SK-N-MC (cell line): ENCODE results near the gene ZC3H10.
"Not testable (repeated sequence)": the region's sequence is repeated elsewhere in the genome, so short reads cannot be mapped to it uniquely, and the experiment has no call there.

Experiments used
- DNase-seq: peaks from one replicate; pipeline ENCODE4 v3.0.0-alpha.2; 2011; ENCODE audit warnings: low read depth, low spot score
- H3K27ac ChIP-seq: fragments of 200-600 bp; sonication (generic); 2 replicates; pipeline ENCODE4 v1.5.1; 2016; ENCODE audit warnings: mixed run types
- H3K36me3 ChIP-seq: fragments of 200-600 bp; sonication (generic); 2 replicates; pipeline ENCODE4 v1.6.1; 2017; ENCODE audit warnings: antibody characterized with exemption, low read length, mixed read lengths; ENCODE audit not compliant: insufficient read depth
- H3K4me3 ChIP-seq: fragments of 200-600 bp; sonication (generic); 2 replicates; pipeline ENCODE4 v1.5.1; 2016
- H3K9ac ChIP-seq: fragments of 200-600 bp; sonication (generic); 2 replicates; pipeline ENCODE4 v1.8.0; 2017; ENCODE audit warnings: mixed run types, mixed read lengths; ENCODE audit not compliant: insufficient read length
- H3K9me3 ChIP-seq: fragments of 200-600 bp; sonication (generic); 2 replicates; pipeline ENCODE4 v1.6.1; 2017; ENCODE audit warnings: low read depth, mild to moderate bottlenecking, antibody characterized with exemption, low read length, moderate library complexity, mixed read lengths
- EZH2 ChIP-seq: fragments of 200-600 bp; sonication (generic); IDR thresholded peaks from one replicate; pipeline ENCODE4 v1.6.1; 2017; ENCODE audit warnings: antibody characterized with exemption
- FOXP2 ChIP-seq: optimal IDR thresholded peaks from 2 replicates; pipeline ENCODE3; 2011; ENCODE audit warnings: mild to moderate bottlenecking, moderate library complexity; ENCODE audit not compliant: insufficient read depth; ENCODE audit errors: extremely low read length, control extremely low read depth
- POLR2AphosphoS5 ChIP-seq: IDR thresholded peaks from 2 replicates; pipeline ENCODE4 v1.6.1; 2012; ENCODE audit warnings: mild to moderate bottlenecking, low read depth, low read length, borderline replicate concordance

The ZC3H10 gene

GRCh38 chr12:56110571-56110970 is 7.5 kb upstream of the ZC3H10 start:
- H3K9me3 ChIP-seq, result no peaks in the 10 kb centered on the region
- DNase-seq, result no peak
- TF ChIP-seq POLR2AphosphoS5, result no peak
- TF ChIP-seq FOXP2, result no peak
- TF ChIP-seq EZH2, result no peak
- H3K27ac ChIP-seq, result no peak overlapping the region
- peaks cover 84% of the 10 kb centered on the region for H3K36me3 ChIP-seq
- no peak overlapping the region for H3K9ac ChIP-seq
- H3K4me3 ChIP-seq, result no peak overlapping the region

GRCh38 chr12:56114084-56114483 is 4.0 kb upstream of the ZC3H10 start:
- Histone ChIP-seq H3K36me3 (peaks cover 61% of the 10 kb centered on the region), H3K9me3 (no peaks in the 10 kb centered on the region), H3K27ac (peak overlapping the region; percentile 69), H3K4me3 (no peak overlapping the region), H3K9ac (no peak overlapping the region)
- DNase-seq, result no peak
- no peak for TF ChIP-seq POLR2AphosphoS5
- TF ChIP-seq FOXP2, result no peak
- no peak for TF ChIP-seq EZH2

DNA sequence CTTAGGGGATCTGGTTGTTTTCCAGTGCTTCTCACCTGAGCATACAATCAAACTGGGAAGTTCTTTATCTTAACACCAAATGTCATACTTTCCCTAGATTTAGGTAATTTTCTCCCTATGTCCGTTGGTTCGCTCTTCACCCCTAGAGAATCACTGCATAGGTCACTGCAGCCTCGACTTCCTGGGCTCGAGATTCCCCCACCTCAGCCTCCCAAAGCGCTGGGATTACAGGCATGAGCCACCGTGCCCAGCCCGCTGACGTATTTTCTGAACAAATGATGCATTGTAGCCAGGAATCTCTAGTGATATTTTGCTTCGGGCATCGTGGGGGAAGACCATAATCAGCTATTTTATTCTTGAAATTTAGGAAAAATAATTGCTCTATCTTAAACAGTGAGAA is 2.7 kb upstream of the ZC3H10 start:
- no peak for DNase-seq
- peak overlapping the region; percentile 93 for H3K4me3 ChIP-seq
- H3K9me3 ChIP-seq, result no peaks in the 10 kb centered on the region
- H3K27ac ChIP-seq, result peak overlapping the region; percentile 98
- H3K9ac ChIP-seq, result no peak overlapping the region
- peaks cover 54% of the 10 kb centered on the region for H3K36me3 ChIP-seq
- no peak for TF ChIP-seq EZH2
- no peak for TF ChIP-seq FOXP2
- TF ChIP-seq POLR2AphosphoS5, result no peak

DNA sequence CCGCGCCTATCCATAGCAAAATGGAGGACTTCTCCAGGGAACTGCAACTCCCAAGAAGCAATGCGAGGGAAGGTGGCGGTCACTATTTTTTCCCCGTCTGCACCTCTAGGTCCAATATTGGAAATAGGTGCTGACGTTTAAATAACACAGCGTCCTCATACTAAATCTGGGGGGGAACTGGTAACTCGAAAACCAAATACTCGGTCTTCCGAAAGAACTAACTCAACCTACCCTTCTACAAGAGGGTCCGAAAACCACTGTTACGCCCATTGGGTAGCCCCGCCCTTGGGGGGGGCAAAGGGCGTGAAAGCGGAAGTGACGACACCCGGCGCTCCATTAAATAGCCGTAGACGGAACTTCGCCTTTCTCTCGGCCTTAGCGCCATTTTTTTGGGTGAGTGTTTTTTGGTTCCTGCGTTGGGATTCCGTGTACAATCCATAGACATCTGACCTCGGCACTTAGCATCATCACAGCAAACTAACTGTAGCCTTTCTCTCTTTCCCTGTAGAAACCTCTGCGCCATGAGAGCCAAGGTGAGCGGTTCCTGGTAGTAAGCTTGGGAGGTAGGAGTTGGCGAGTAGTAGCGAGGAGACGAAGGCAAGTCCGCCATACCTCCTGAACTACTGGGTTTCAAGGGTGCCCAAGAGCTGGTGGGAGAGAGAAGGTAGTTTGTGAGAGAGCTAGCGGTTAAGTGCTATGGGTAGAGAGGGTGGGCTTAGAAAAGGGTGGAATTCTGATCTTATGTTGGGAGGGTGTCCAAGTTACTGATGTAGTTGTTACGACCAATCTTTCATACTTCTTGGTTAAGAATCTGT is 1.6 kb upstream of the ZC3H10 start, which contains the start of gene RPL41:
TSS of gene RPL41 (plus strand) at position 367 of the 815 bp plus-strand sequence.
- no peaks in the 10 kb centered on the region for H3K9me3 ChIP-seq
- peak within 1 kb of the TSS; percentile 93 for H3K4me3 ChIP-seq
- peak; percentile 81 for DNase-seq
- no peak for TF ChIP-seq FOXP2
- TF ChIP-seq POLR2AphosphoS5, result peak; percentile 100
- peak within 1 kb of the TSS; percentile 96 for H3K9ac ChIP-seq
- H3K27ac ChIP-seq, result peak within 1 kb of the TSS; percentile 98
- peaks cover 54% of the 10 kb centered on the region for H3K36me3 ChIP-seq

GRCh38 chr12:56117082-56117706 is 872 bp upstream of the ZC3H10 start:
- Histone ChIP-seq H3K27ac (peak overlapping the region; percentile 98), H3K4me3 (peak overlapping the region; percentile 93), H3K9ac (peak overlapping the region; percentile 96), H3K36me3 (peaks cover 51% of the 10 kb centered on the region)
- DNase-seq, H3K9me3 ChIP-seq: not testable (repeated sequence)

GRCh38 chr12:56118688-56119357 is 757 bp downstream of the ZC3H10 start:
- TF ChIP-seq FOXP2, result no peak
- no peak for TF ChIP-seq POLR2AphosphoS5
- no peak for TF ChIP-seq EZH2
- H3K27ac ChIP-seq, result peak overlapping the region; percentile 81
- no peak for DNase-seq
- peak overlapping the region; percentile 78 for H3K9ac ChIP-seq
- no peaks in the 10 kb centered on the region for H3K9me3 ChIP-seq
- H3K4me3 ChIP-seq, result peak overlapping the region; percentile 93
- H3K36me3 ChIP-seq, result peaks cover 34% of the 10 kb centered on the region

- Histone ChIP-seq H3K9ac (peak overlapping the region; percentile 78), H3K9me3 (no peaks in the 10 kb centered on the region), H3K36me3 (peaks cover 29% of the 10 kb centered on the region), H3K4me3 (peak overlapping the region; percentile 93), H3K27ac (peak overlapping the region; percentile 81; the same call in 1 of the 2 replicates)
- TF ChIP-seq POLR2AphosphoS5 (no peak; the same call in 1 of the 2 replicates), FOXP2 (no peak), EZH2 (no peak)
- DNase-seq, result peak; percentile 63
Observed at GRCh38 chr12:56119361-56119796, 1.3 kb downstream of the ZC3H10 start.

DNA sequence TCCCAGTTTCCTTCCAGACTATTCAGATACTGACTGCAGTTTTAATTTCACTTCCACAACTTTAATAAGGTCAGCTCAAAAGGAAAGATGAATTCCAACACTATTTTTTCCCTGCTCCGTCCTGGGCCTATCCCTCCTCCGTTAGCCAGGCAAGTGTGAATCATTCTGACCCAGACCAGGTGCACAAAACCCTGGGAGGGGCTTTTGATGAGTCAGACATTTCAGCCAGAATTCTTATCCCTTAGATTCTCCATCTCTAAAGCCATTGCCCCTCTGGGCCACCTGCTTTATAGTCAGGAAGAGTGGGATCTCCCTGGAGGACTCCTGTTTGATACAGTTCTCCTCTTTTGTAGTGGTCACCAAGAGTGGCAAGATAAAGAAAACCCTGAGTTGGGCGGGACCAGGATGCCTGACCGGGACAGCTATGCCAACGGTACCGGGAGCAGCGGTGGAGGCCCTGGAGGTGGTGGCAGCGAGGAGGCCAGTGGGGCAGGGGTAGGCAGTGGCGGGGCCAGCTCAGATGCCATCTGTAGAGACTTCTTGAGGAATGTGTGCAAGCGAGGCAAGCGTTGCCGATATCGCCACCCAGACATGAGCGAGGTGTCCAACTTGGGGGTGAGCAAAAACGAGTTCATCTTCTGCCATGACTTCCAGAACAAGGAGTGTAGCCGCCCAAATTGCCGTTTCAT is 2.2 kb downstream of the ZC3H10 start:
- Histone ChIP-seq H3K27ac (peak overlapping the region; percentile 58; the same call in 1 of the 2 replicates), H3K9me3 (no peaks in the 10 kb centered on the region), H3K36me3 (peaks cover 29% of the 10 kb centered on the region), H3K9ac (peak overlapping the region; percentile 63), H3K4me3 (no peak overlapping the region)
- DNase-seq, result no peak
- TF ChIP-seq EZH2 (no peak), POLR2AphosphoS5 (no peak), FOXP2 (no peak)
